GM23338 (cell line): ENCODE results near the gene HRH2. TPM values are rescaled to one million over a fixed set of nuclear protein-coding genes. Genes with fewer than 3 reads are reported as not detected.

Experiments used
- ATAC-seq: fragments of 200-7000 bp; cut with Tn5 transposase; 3 replicates; pipeline ENCODE4 v1.9.1; 2020
- DNase-seq: peaks from one replicate; pipeline ENCODE4 v3.0.0-alpha.2; 2015; ENCODE audit warnings: low spot score
- H2AFZ ChIP-seq: fragments of 200-600 bp; sonication (generic); 2 replicates; pipeline ENCODE4 v1.8.0; 2016; ENCODE audit warnings: antibody characterized with exemption, mild to moderate bottlenecking, moderate library complexity
- H3F3A ChIP-seq: fragments of 200-600 bp; sonication (generic); replicated peaks from 2 replicates; pipeline ENCODE4 v1.8.0; 2017; ENCODE audit warnings: antibody characterized with exemption, mixed run types, low read depth
- H3K27ac ChIP-seq: fragments of 200-600 bp; sonication (generic); 2 replicates; pipeline ENCODE4 v1.6.1; 2016; ENCODE audit warnings: low read depth
- H3K27me3 ChIP-seq: fragments of 200-600 bp; sonication (generic); 2 replicates; pipeline ENCODE4 v1.8.0; 2016; ENCODE audit warnings: mild to moderate bottlenecking, mixed run types, moderate library complexity; ENCODE audit not compliant: insufficient read depth
- H3K36me3 ChIP-seq: fragments of 200-600 bp; sonication (generic); 2 replicates; pipeline ENCODE4 v1.8.0; 2016; ENCODE audit warnings: mild to moderate bottlenecking; ENCODE audit not compliant: insufficient read depth
- H3K4me1 ChIP-seq: fragments of 200-600 bp; sonication (generic); 2 replicates; pipeline ENCODE4 v1.8.0; 2016; ENCODE audit warnings: mild to moderate bottlenecking, moderate library complexity; ENCODE audit not compliant: insufficient read depth
- H3K4me2 ChIP-seq: fragments of 200-600 bp; sonication (generic); 2 replicates; pipeline ENCODE4 v1.7.1; 2017; ENCODE audit warnings: mixed run types
- H3K4me3 ChIP-seq: fragments of 200-600 bp; sonication (generic); 2 replicates; pipeline ENCODE4 v1.6.1; 2016; ENCODE audit warnings: mixed run types
- H3K79me2 ChIP-seq: fragments of 200-600 bp; sonication (generic); replicated peaks from 2 replicates; pipeline ENCODE4 v1.8.0; 2017; ENCODE audit warnings: mild to moderate bottlenecking; ENCODE audit not compliant: insufficient read depth
- H3K9me2 ChIP-seq: fragments of 200-600 bp; sonication (generic); 2 replicates; pipeline ENCODE4 v1.8.0; 2017; ENCODE audit not compliant: insufficient read depth
- H4K20me1 ChIP-seq: fragments of 200-600 bp; sonication (generic); replicated peaks from 2 replicates; pipeline ENCODE4 v1.8.0; 2017; ENCODE audit warnings: mild to moderate bottlenecking; ENCODE audit not compliant: insufficient read depth
- H3K27ac Mint-ChIP-seq: 2 replicates; pipeline ENCODE4 v1.8.0; 2020; ENCODE audit warnings: inconsistent platforms, mild to moderate bottlenecking, moderate library complexity, mixed read lengths
- H3K27me3 Mint-ChIP-seq: 3 replicates; pipeline ENCODE4 v1.8.0; 2022; ENCODE audit warnings: low read depth, mild to moderate bottlenecking, moderate library complexity, mixed read lengths, inconsistent platforms; ENCODE audit not compliant: insufficient read depth, poor library complexity
- H3K36me3 Mint-ChIP-seq: 3 replicates; pipeline ENCODE4 v1.8.0; 2021; ENCODE audit warnings: low read depth, mild to moderate bottlenecking, inconsistent platforms, moderate library complexity, mixed read lengths
- H3K4me1 Mint-ChIP-seq: 3 replicates; pipeline ENCODE4 v1.8.0; 2020; ENCODE audit warnings: mild to moderate bottlenecking, inconsistent platforms, mixed read lengths
- H3K4me3 Mint-ChIP-seq: 3 replicates; pipeline ENCODE4 v1.8.0; 2021; ENCODE audit warnings: moderate library complexity, mild to moderate bottlenecking, inconsistent platforms, mixed read lengths
- H3K9me3 Mint-ChIP-seq: 3 replicates; pipeline ENCODE4 v1.8.0; 2020; ENCODE audit warnings: moderate library complexity, mild to moderate bottlenecking, inconsistent platforms, mixed read lengths
- CREB1 ChIP-seq: fragments of 250-450 bp; sonication (Bioruptor Pico); IDR thresholded peaks from 2 replicates; pipeline ENCODE4 v1.5.0; 2020; ENCODE audit warnings: low read depth, mild to moderate bottlenecking, moderate library complexity
- CTCF ChIP-seq, 2 experiments: fragments of 200-600 bp in 1 of 2; sonication (generic) in 1 of 2; conservative IDR thresholded peaks; 2 replicates each; pipeline versions ENCODE4 v1.5.1 to v1.6.1; 2016 to 2017; ENCODE audit warnings: antibody characterized with exemption in 2 of 2, low read depth in 2 of 2, mild to moderate bottlenecking in 2 of 2, moderate library complexity in 1 of 2
- EZH2 ChIP-seq: fragments of 200-600 bp; sonication (generic); IDR thresholded peaks from one replicate; pipeline ENCODE4 v1.8.0; 2017; ENCODE audit warnings: antibody characterized with exemption, mild to moderate bottlenecking, low read depth; ENCODE audit not compliant: unreplicated experiment
- EZH2phosphoT487 ChIP-seq: fragments of 200-600 bp; sonication (generic); IDR thresholded peaks from one replicate; pipeline ENCODE4 v1.8.1; 2018; ENCODE audit warnings: antibody characterized with exemption; ENCODE audit not compliant: unreplicated experiment
- JUNB ChIP-seq: IDR thresholded peaks from one replicate; pipeline ENCODE4 v1.6.1; 2016; ENCODE audit warnings: antibody characterized with exemption; ENCODE audit not compliant: unreplicated experiment
- NANOG ChIP-seq: IDR thresholded peaks from 2 replicates; pipeline ENCODE4 v1.6.1; 2016; ENCODE audit warnings: antibody characterized with exemption, borderline replicate concordance
- POLR2AphosphoS5 ChIP-seq: IDR thresholded peaks from 2 replicates; pipeline ENCODE4 v1.6.1; 2016; ENCODE audit warnings: antibody characterized with exemption, low read depth
- REST ChIP-seq: IDR thresholded peaks from one replicate; pipeline ENCODE4 v1.6.1; 2018; ENCODE audit warnings: antibody characterized with exemption; ENCODE audit not compliant: unreplicated experiment
- ZNF114 ChIP-seq: fragments of 250-450 bp; sonication (Bioruptor Pico); IDR thresholded peaks from 2 replicates; pipeline ENCODE4 v1.5.0; 2020; ENCODE audit warnings: mild to moderate bottlenecking, moderate library complexity
- ZNF331 ChIP-seq: fragments of 250-450 bp; sonication (Bioruptor Pico); IDR thresholded peaks from 2 replicates; pipeline ENCODE4 v1.5.0; 2020; ENCODE audit warnings: low read depth, mild to moderate bottlenecking, moderate library complexity
- ZNF462 ChIP-seq: fragments of 250-450 bp; sonication (Bioruptor Pico); IDR thresholded peaks from 2 replicates; pipeline ENCODE4 v1.5.0; 2020; ENCODE audit warnings: mild to moderate bottlenecking, moderate library complexity
- polyA plus RNA-seq: library from polyadenylated mRNA; unstranded; fragments of >200 nt; fragmentation: Nextera tagmentation; extraction: Ambion mirVana; gene quantifications from 2 replicates; pipeline ENCODE4 v1.2.1, GENCODE V29; 2016
- total RNA-seq: library from RNA; depleted of rRNA; stranded (reverse); fragments of >200 nt; shearing (Covaris generic); gene quantifications from 2 replicates; pipeline ENCODE4 v1.2.3, GENCODE V29; 2014

HRH2 gene
- total and polyA plus RNA-seq, 2 experiments from 2014 or later: 6.8 to 7.0 TPM

GRCh38 chr5:175627739-175628138 lies 30.1 kb upstream of the HRH2 start:
- H3K27ac ChIP-seq: no peak overlapping the region
- H3K27me3 ChIP-seq: no peaks in the 10 kb centered on the region
- no peak overlapping the region for H3K4me2 ChIP-seq
- H3K36me3 ChIP-seq: peaks cover under 1% of the 10 kb centered on the region
- H3F3A ChIP-seq: no peaks in the 10 kb centered on the region
- H3K9me2 ChIP-seq: 0 out of 2 replicates have a peak, but pooled peaks cover 3% of the 10 kb centered on the region
- H3K4me1 Mint-ChIP-seq: peaks cover 8% of the 10 kb centered on the region
- H4K20me1 ChIP-seq: no peaks in the 10 kb centered on the region
- H3K9me3 Mint-ChIP-seq: peaks cover 19% of the 10 kb centered on the region
- no peaks in the 10 kb centered on the region for H3K79me2 ChIP-seq
- H2AFZ ChIP-seq: no peak overlapping the region
- H3K27me3 Mint-ChIP-seq: peaks cover 12% of the 10 kb centered on the region
- H3K36me3 Mint-ChIP-seq: peaks cover 11% of the 10 kb centered on the region
- H3K4me1 ChIP-seq: no peaks in the 10 kb centered on the region
- no peak for TF ChIP-seq ZNF114 (CRISPR knock-in tag)
- no peak for TF ChIP-seq EZH2
- H3K4me3 Mint-ChIP-seq: no peak overlapping the region
- ATAC-seq: no peak
- H3K4me3 ChIP-seq: no peak overlapping the region
- H3K27ac Mint-ChIP-seq: no peak overlapping the region
- DNase-seq: no peak

- Mint-ChIP-seq H3K27ac (no peak overlapping the region), H3K27me3 (peaks cover 15% of the 10 kb centered on the region), H3K9me3 (peaks cover 10% of the 10 kb centered on the region), H3K4me1 (peaks cover 15% of the 10 kb centered on the region), H3K36me3 (peaks cover 8% of the 10 kb centered on the region), H3K4me3 (no peak overlapping the region)
- ATAC-seq: no peak
- Histone ChIP-seq H3K4me2 (no peak overlapping the region), H3K4me1 (peaks cover 6% of the 10 kb centered on the region; the same call in 1 of the 2 replicates), H3K36me3 (no peaks in the 10 kb centered on the region; the same call in 1 of the 2 replicates), H3K4me3 (no peak overlapping the region), H3K79me2 (no peaks in the 10 kb centered on the region), H3K27ac (no peak overlapping the region), H2AFZ (no peak overlapping the region), H3F3A (no peaks in the 10 kb centered on the region), H3K9me2 (0 out of 2 replicates have a peak, but pooled peaks cover 7% of the 10 kb centered on the region), H3K27me3 (no peaks in the 10 kb centered on the region), H4K20me1 (no peaks in the 10 kb centered on the region)
- no peak for DNase-seq
- TF ChIP-seq ZNF462 (CRISPR knock-in tag) (no peak), ZNF331 (no peak), NANOG (no peak), ZNF114 (CRISPR knock-in tag) (no peak), EZH2phosphoT487 (no peak), REST (no peak), POLR2AphosphoS5 (no peak), CREB1 (CRISPR knock-in tag) (no peak), EZH2 (no peak), JUNB (no peak), CTCF (conservative IDR thresholded peaks at IDR 0.05; ENCODE audit: low read depth in 2 of 2) (no peak)
These were observed 29.2 kb upstream of the HRH2 start for GRCh38 chr5:175628668-175629067.
